ENCODE data around the gene SLITRK4. TPM values are rescaled to one million over a fixed set of nuclear protein-coding genes. Genes with fewer than 3 reads are reported as not detected.
A peak's percentile ranks its signal among the peaks of the same experiment; 100 is the strongest.

SLITRK4 gene, protein sequence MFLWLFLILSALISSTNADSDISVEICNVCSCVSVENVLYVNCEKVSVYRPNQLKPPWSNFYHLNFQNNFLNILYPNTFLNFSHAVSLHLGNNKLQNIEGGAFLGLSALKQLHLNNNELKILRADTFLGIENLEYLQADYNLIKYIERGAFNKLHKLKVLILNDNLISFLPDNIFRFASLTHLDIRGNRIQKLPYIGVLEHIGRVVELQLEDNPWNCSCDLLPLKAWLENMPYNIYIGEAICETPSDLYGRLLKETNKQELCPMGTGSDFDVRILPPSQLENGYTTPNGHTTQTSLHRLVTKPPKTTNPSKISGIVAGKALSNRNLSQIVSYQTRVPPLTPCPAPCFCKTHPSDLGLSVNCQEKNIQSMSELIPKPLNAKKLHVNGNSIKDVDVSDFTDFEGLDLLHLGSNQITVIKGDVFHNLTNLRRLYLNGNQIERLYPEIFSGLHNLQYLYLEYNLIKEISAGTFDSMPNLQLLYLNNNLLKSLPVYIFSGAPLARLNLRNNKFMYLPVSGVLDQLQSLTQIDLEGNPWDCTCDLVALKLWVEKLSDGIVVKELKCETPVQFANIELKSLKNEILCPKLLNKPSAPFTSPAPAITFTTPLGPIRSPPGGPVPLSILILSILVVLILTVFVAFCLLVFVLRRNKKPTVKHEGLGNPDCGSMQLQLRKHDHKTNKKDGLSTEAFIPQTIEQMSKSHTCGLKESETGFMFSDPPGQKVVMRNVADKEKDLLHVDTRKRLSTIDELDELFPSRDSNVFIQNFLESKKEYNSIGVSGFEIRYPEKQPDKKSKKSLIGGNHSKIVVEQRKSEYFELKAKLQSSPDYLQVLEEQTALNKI
- total RNA-seq: 10 to 100 TPM; 23.9 to 65.4 (median 33.5) TPM

DNA sequence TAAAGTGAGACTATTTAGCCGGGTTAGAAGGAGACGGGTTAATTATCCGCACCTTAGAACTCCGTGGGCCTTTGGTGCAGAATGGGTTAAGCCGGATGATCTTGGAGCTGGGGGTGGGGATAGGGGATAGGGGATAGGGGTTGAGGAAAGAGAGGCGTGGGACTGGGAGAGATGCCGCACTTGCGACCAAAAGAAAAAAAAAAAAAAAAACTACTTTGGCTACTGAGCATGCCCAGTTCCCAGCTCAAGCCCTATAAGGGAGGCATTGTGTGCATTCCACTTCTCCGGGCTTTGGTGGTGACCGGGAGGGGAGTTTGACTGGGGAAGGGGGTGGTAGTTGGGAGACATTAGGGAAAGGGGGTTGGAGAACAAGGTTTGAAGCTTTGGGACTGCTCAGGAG, at the start of gene SLITRK4:
Gene SLITRK4, minus strand, starts transcription at position 187 of the 400 bp plus-strand sequence. CDS start 4,993 bp downstream, outside the sequence.
- ATAC-seq (peak; percentile 27 to 34), DNase-seq (peak in 1 of 2 donors; percentile 24)
- no peaks in the 10 kb centered on the region for H3K36me3 ChIP-seq
- TF ChIP-seq, protein P1, sequence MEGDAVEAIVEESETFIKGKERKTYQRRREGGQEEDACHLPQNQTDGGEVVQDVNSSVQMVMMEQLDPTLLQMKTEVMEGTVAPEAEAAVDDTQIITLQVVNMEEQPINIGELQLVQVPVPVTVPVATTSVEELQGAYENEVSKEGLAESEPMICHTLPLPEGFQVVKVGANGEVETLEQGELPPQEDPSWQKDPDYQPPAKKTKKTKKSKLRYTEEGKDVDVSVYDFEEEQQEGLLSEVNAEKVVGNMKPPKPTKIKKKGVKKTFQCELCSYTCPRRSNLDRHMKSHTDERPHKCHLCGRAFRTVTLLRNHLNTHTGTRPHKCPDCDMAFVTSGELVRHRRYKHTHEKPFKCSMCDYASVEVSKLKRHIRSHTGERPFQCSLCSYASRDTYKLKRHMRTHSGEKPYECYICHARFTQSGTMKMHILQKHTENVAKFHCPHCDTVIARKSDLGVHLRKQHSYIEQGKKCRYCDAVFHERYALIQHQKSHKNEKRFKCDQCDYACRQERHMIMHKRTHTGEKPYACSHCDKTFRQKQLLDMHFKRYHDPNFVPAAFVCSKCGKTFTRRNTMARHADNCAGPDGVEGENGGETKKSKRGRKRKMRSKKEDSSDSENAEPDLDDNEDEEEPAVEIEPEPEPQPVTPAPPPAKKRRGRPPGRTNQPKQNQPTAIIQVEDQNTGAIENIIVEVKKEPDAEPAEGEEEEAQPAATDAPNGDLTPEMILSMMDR (IDR thresholded peaks at IDR 0.05 in 4 of 5, conservative IDR thresholded peaks at IDR 0.05 in 1 of 5): no peak
- no peak for TF ChIP-seq POLR2A (IDR thresholded peaks at IDR 0.05)
- H3K4me3 ChIP-seq: peak within 1 kb of the TSS; percentile 42 to 62 (median 53)
- peaks cover 0 to 5% (median 0%) of the 10 kb centered on the region in 3 donors for H3K27me3 ChIP-seq
- in situ Hi-C loops (cut with MboI; ENCODE audit: low sequenced_read_pairs in 4 of 4): no loop called here
- H3K27ac ChIP-seq: peak within 1 kb of the TSS; percentile 68 to 79 (median 76)
- intact Hi-C loops (cut with DNase I; ENCODE audit: low total_unique reads): loop anchor here (2.0 kb wide), 1 partner anchor 55 kb away; no protein-coding TSS in a partner anchor
- no peaks in the 10 kb centered on the region for H3K9me3 ChIP-seq
- H3K4me1 ChIP-seq: no peaks in the 10 kb centered on the region

DNA sequence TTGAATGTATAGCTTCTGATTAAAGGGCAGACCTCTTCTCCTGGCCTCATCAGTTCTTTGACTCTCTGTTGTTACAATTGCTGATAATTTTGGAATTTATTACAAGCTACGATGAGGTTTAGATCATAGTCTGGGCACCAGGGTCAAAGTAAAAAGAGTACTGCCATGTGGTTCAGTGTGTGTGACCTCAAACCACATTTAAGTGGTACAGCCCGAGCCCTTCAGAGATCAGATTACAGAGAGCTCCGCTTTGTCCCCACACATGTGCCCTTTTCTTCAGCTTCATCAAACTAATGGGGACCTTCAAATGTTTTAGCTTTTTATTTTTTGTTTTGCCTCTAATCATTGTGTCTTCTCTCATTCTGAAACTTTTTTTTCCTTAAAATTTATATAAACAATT, 47.6 kb upstream of the SLITRK4 start:
- intact Hi-C loops (cut with DNase I; ENCODE audit: low total_unique reads) (no loop called here), in situ Hi-C loops (cut with MboI; ENCODE audit: low sequenced_read_pairs in 4 of 4) (loop anchor here in 1 of 4 donors (25.0 kb wide), 1 partner anchor 1504 kb away; no protein-coding TSS in a partner anchor)
- H3K36me3 ChIP-seq: no peaks in the 10 kb centered on the region
- no peak for DNase-seq
- H3K27ac ChIP-seq: no peak overlapping the region
- no peak for TF ChIP-seq POLR2A (IDR thresholded peaks at IDR 0.05)
- TF ChIP-seq, protein P1 (IDR thresholded peaks at IDR 0.05 in 4 of 5, conservative IDR thresholded peaks at IDR 0.05 in 1 of 5): no peak
- H3K27me3 ChIP-seq: no peaks in the 10 kb centered on the region
- H3K4me3 ChIP-seq: no peak overlapping the region
- ATAC-seq: no peak
- H3K9me3 ChIP-seq: no peaks in the 10 kb centered on the region
- H3K4me1 ChIP-seq: no peaks in the 10 kb centered on the region

DNA sequence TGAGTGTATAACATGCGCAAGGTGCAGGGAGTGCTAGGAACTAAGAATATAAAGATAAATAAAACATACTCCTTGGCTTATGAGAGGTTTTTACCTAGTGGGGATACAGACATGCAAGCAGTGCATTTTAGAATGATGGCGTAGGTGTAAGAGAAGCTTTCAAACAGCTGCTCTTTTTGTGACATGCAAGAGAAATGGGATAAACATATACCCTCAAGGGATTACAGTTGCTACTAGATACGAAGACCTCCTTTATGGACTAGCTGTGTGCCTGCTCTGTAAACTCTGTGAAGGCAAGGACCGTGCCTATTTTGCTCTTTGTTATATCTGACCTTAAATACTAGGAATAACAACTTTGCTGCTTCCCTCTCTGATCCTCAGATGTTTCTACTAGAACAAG, 39.0 kb upstream of the SLITRK4 start:
- Histone ChIP-seq H3K4me3 (no peak overlapping the region), H3K36me3 (no peaks in the 10 kb centered on the region), H3K9me3 (no peaks in the 10 kb centered on the region), H3K27me3 (no peaks in the 10 kb centered on the region), H3K4me1 (no peaks in the 10 kb centered on the region), H3K27ac (no peak overlapping the region)
- DNase-seq: no peak
- in situ Hi-C loops (cut with MboI; ENCODE audit: low sequenced_read_pairs in 4 of 4) (loop anchor here in 2 of 4 donors (25.0 kb wide), 1 partner anchor 1512 kb away; no protein-coding TSS in a partner anchor), intact Hi-C loops (cut with DNase I; ENCODE audit: low total_unique reads) (no loop called here)
- ATAC-seq: no peak
- no peak for TF ChIP-seq POLR2A (IDR thresholded peaks at IDR 0.05)
- TF ChIP-seq, protein P1 (IDR thresholded peaks at IDR 0.05 in 4 of 5, conservative IDR thresholded peaks at IDR 0.05 in 1 of 5): no peak

DNA sequence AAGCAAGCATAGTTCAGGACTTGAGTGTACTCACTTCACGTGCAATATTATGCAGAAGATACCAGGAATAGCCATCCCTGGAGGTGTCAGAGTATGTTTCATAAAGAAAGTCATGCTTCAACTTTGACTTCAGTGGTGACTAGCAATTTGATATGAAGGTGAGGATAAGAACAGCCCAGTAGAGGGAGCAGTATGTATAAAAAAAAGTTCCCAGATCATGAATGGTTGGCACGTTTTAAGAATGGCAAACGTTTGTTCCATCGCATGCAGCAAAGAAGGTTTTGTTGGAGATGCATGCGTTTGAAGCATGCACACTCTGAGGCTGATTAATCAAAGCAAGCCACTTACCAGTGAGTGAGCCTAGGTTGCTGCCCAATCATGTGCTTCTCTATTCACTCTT, 33.5 kb upstream of the SLITRK4 start:
- ATAC-seq: no peak
- Histone ChIP-seq H3K4me3 (no peak overlapping the region), H3K4me1 (no peaks in the 10 kb centered on the region), H3K27ac (no peak overlapping the region), H3K36me3 (no peaks in the 10 kb centered on the region), H3K27me3 (no peaks in the 10 kb centered on the region), H3K9me3 (no peaks in the 10 kb centered on the region)
- intact Hi-C loops (cut with DNase I; ENCODE audit: low total_unique reads): no loop called here
- TF ChIP-seq, protein P1 (IDR thresholded peaks at IDR 0.05 in 4 of 5, conservative IDR thresholded peaks at IDR 0.05 in 1 of 5): no peak
- TF ChIP-seq POLR2A (IDR thresholded peaks at IDR 0.05): no peak
- DNase-seq: no peak
- in situ Hi-C loops (cut with MboI; ENCODE audit: low sequenced_read_pairs in 4 of 4): loop anchor here in 1 of 4 donors (25.0 kb wide), 1 partner anchor 1518 kb away; no protein-coding TSS in a partner anchor

Data from gastrocnemius medialis (tissue), 4 donors.